Neuronal stem cell (in vitro differentiated cells): Measurements from ENCODE around the gene TEKT3.
A peak's percentile ranks its signal among the peaks of the same experiment; 100 is the strongest.

Experiments
- DNase-seq: peaks from one replicate; pipeline ENCODE4 v3.0.0-alpha.2; 2013; ENCODE audit warnings: low spot score
- H2AFZ ChIP-seq: one replicate; pipeline ENCODE4 v1.6.1; 2013; ENCODE audit warnings: mild to moderate bottlenecking, low read length, inconsistent platforms
- H2AK5ac ChIP-seq: 2 replicates; pipeline ENCODE4 v1.6.1; 2013; ENCODE audit warnings: low read depth, mild to moderate bottlenecking, inconsistent platforms, low read length, moderate library complexity, mixed read lengths
- H2BK120ac ChIP-seq: 2 replicates; pipeline ENCODE4 v1.6.1; 2013; ENCODE audit warnings: low read depth, mild to moderate bottlenecking, inconsistent platforms, low read length, moderate library complexity, mixed read lengths
- H2BK12ac ChIP-seq: one replicate; pipeline ENCODE4 v1.6.1; 2013; ENCODE audit warnings: low read length, inconsistent platforms
- H2BK15ac ChIP-seq: 2 replicates; pipeline ENCODE4 v1.6.1; 2013; ENCODE audit warnings: mild to moderate bottlenecking, low read length, inconsistent platforms, mixed read lengths
- H2BK5ac ChIP-seq: one replicate; pipeline ENCODE4 v1.6.1; 2013; ENCODE audit warnings: inconsistent platforms, mild to moderate bottlenecking, low read length, moderate library complexity
- H3K14ac ChIP-seq: one replicate; pipeline ENCODE4 v1.6.1; 2013; ENCODE audit warnings: low read length, inconsistent platforms
- H3K18ac ChIP-seq: 2 replicates; pipeline ENCODE4 v1.6.1; 2013; ENCODE audit warnings: low read length, inconsistent platforms
- H3K23ac ChIP-seq: 2 replicates; pipeline ENCODE4 v1.6.1; 2013; ENCODE audit warnings: low read depth, mild to moderate bottlenecking, mixed read lengths, low read length, inconsistent platforms; ENCODE audit not compliant: poor library complexity
- H3K27ac ChIP-seq: replicated peaks from 3 replicates; pipeline ENCODE4 v1.5.1; 2013; ENCODE audit warnings: low read length, inconsistent platforms
- H3K27me3 ChIP-seq, 3 experiments: 2 replicates each; pipeline ENCODE4 v1.6.1; 2013; ENCODE audit warnings: low read length in 3 of 3, mild to moderate bottlenecking in 2 of 3, inconsistent platforms in 1 of 3, low read depth in 1 of 3, mixed read lengths in 1 of 3, moderate library complexity in 1 of 3; ENCODE audit not compliant: control insufficient read depth in 3 of 3, insufficient read depth in 3 of 3
- H3K36me3 ChIP-seq, 2 donors: replicated peaks in 1 of 2; 2 replicates each; pipeline ENCODE4 v1.6.1; 2013; ENCODE audit warnings: low read length in 2 of 2; ENCODE audit not compliant: control insufficient read depth in 2 of 2, insufficient read depth in 2 of 2
- H3K4ac ChIP-seq: 2 replicates; pipeline ENCODE4 v1.6.1; 2013; ENCODE audit warnings: inconsistent platforms, mild to moderate bottlenecking, low read length, moderate library complexity
- H3K4me1 ChIP-seq, 2 donors: 1 replicate in 1 of 2; 2 replicates in 1 of 2; pipeline ENCODE4 v1.6.1; 2013; ENCODE audit warnings: low read length in 2 of 2, low read depth in 1 of 2; ENCODE audit not compliant: control insufficient read depth in 2 of 2, insufficient read depth in 1 of 2
- H3K4me2 ChIP-seq: one replicate; pipeline ENCODE4 v1.6.1; 2013; ENCODE audit warnings: mild to moderate bottlenecking, low read length, inconsistent platforms; ENCODE audit not compliant: insufficient read depth, poor library complexity, severe bottlenecking
- H3K4me3 ChIP-seq, 2 donors: 2 replicates each; pipeline ENCODE4 v1.5.1; 2013; ENCODE audit warnings: low read length in 2 of 2, mild to moderate bottlenecking in 2 of 2, inconsistent platforms in 1 of 2, moderate library complexity in 1 of 2
- H3K79me1 ChIP-seq: one replicate; pipeline ENCODE4 v1.6.1; 2013; ENCODE audit warnings: low read depth, mild to moderate bottlenecking, inconsistent platforms, low read length, moderate library complexity
- H3K9ac ChIP-seq: one replicate; pipeline ENCODE4 v1.6.1; 2013; ENCODE audit warnings: mild to moderate bottlenecking, low read depth, low read length, inconsistent platforms; ENCODE audit not compliant: poor library complexity
- H3K9me3 ChIP-seq, 2 donors: replicated peaks in 1 of 2; 2 replicates each; pipeline versions ENCODE3 to v1.6.1; 2013; ENCODE audit warnings: low read length in 2 of 2, mild to moderate bottlenecking in 2 of 2, inconsistent platforms in 1 of 2, low read depth in 1 of 2, mixed read lengths in 1 of 2, moderate library complexity in 1 of 2; ENCODE audit not compliant: control insufficient read depth in 2 of 2, insufficient read depth in 1 of 2
- H4K8ac ChIP-seq: one replicate; pipeline ENCODE4 v1.6.1; 2013; ENCODE audit warnings: low read depth, mild to moderate bottlenecking, inconsistent platforms, low read length, moderate library complexity
- H4K91ac ChIP-seq: one replicate; pipeline ENCODE4 v1.6.1; 2013; ENCODE audit warnings: low read length, low read depth, mild to moderate bottlenecking, inconsistent platforms; ENCODE audit not compliant: poor library complexity
- WGBS, 2 donors: extraction: QIAGEN DNeasy Blood & Tissue Kit; methylation state at CpG; one replicate each; pipeline ENCODE4 v1.1.7; 2013; ENCODE audit warnings: missing lambda C conversion rate in 2 of 2, mixed read lengths in 1 of 2; ENCODE audit not compliant: insufficient read length in 2 of 2, insufficient replicate concordance in 1 of 2; ENCODE audit errors: extremely low coverage in 2 of 2; 5-methylcytosine and 5-hydroxymethylcytosine counted together

Gene TEKT3

GRCh38 chr17:15384142-15384787, 42.9 kb upstream of the TEKT3 start:
- H3K14ac ChIP-seq = no peak overlapping the region
- peak overlapping the region; percentile 34 for H2AFZ ChIP-seq
- DNase-seq = no peak
- H3K9me3 ChIP-seq = peaks cover 0 to 6% of the 10 kb centered on the region in 2 donors
- no peak overlapping the region for H2BK15ac ChIP-seq
- H2AK5ac ChIP-seq = no peak overlapping the region
- no peak overlapping the region for H3K9ac ChIP-seq
- no peak overlapping the region for H4K91ac ChIP-seq
- H3K4me2 ChIP-seq = no peak overlapping the region
- no peak overlapping the region for H3K4me3 ChIP-seq
- H4K8ac ChIP-seq = no peak overlapping the region
- no CpG with 5 or more reads among the region's 9 CpGs for WGBS, 2 donors
- H3K4me1 ChIP-seq = no peaks in the 10 kb centered on the region
- H3K18ac ChIP-seq = no peak overlapping the region
- H3K4ac ChIP-seq = no peak overlapping the region
- no peak overlapping the region for H2BK5ac ChIP-seq
- peaks cover 0 to 6% (median 0%) of the 10 kb centered on the region in 3 experiments for H3K27me3 ChIP-seq
- no peak overlapping the region for H2BK120ac ChIP-seq
- H3K23ac ChIP-seq = no peak overlapping the region
- no peak overlapping the region for H2BK12ac ChIP-seq
- no peak overlapping the region for H3K27ac ChIP-seq
- no peaks in the 10 kb centered on the region for H3K36me3 ChIP-seq
- no peaks in the 10 kb centered on the region for H3K79me1 ChIP-seq

- no peak overlapping the region for H4K8ac ChIP-seq
- H2AFZ ChIP-seq = no peak overlapping the region
- H3K4me1 ChIP-seq = no peaks in the 10 kb centered on the region
- H3K4ac ChIP-seq = no peak overlapping the region
- no peak overlapping the region for H3K23ac ChIP-seq
- peaks cover 0 to 4% of the 10 kb centered on the region in 2 donors for H3K9me3 ChIP-seq
- H3K9ac ChIP-seq = no peak overlapping the region
- H3K18ac ChIP-seq = no peak overlapping the region
- no peak overlapping the region for H3K4me3 ChIP-seq
- H2BK120ac ChIP-seq = no peak overlapping the region
- H3K36me3 ChIP-seq = no peaks in the 10 kb centered on the region
- no peaks in the 10 kb centered on the region for H3K79me1 ChIP-seq
- no peak overlapping the region for H4K91ac ChIP-seq
- no peak overlapping the region for H2AK5ac ChIP-seq
- no peak overlapping the region for H3K27ac ChIP-seq
- H2BK5ac ChIP-seq = no peak overlapping the region
- WGBS, 2 donors = no CpG with 5 or more reads among the region's 1 CpG
- H3K27me3 ChIP-seq = no peaks in the 10 kb centered on the region
- no peak overlapping the region for H2BK12ac ChIP-seq
- no peak overlapping the region for H3K4me2 ChIP-seq
- no peak overlapping the region for H2BK15ac ChIP-seq
- H3K14ac ChIP-seq = no peak overlapping the region
- DNase-seq = no peak
Measured at GRCh38 chr17:15382914-15383313, 41.5 kb upstream of the TEKT3 start.

- Histone ChIP-seq H3K27me3 (no peaks in the 10 kb centered on the region), H3K23ac (no peak overlapping the region), H3K4me1 (peaks cover 6% of the 10 kb centered on the region in 2 donors), H3K4me2 (no peak overlapping the region), H3K4ac (no peak overlapping the region), H3K79me1 (no peaks in the 10 kb centered on the region), H3K14ac (no peak overlapping the region), H3K9me3 (no peaks in the 10 kb centered on the region), H3K27ac (no peak overlapping the region), H3K36me3 (no peaks in the 10 kb centered on the region), H2BK12ac (no peak overlapping the region), H4K91ac (no peak overlapping the region), H2BK15ac (no peak overlapping the region), H2AFZ (no peak overlapping the region), H3K4me3 (no peak overlapping the region), H3K9ac (no peak overlapping the region), H4K8ac (no peak overlapping the region), H2BK5ac (no peak overlapping the region), H3K18ac (no peak overlapping the region), H2AK5ac (no peak overlapping the region), H2BK120ac (no peak overlapping the region)
- no peak for DNase-seq
- no CpG with 5 or more reads among the region's 2 CpGs for WGBS, 2 donors
Measured at GRCh38 chr17:15381707-15382106, 40.3 kb upstream of the TEKT3 start.

- Histone ChIP-seq H2BK12ac (no peak overlapping the region), H2BK5ac (no peak overlapping the region), H3K4me2 (no peak overlapping the region), H3K4me3 (no peak overlapping the region), H3K27me3 (no peaks in the 10 kb centered on the region), H2BK15ac (no peak overlapping the region), H2AFZ (no peak overlapping the region), H3K4me1 (peaks cover 6% of the 10 kb centered on the region in 2 donors), H2BK120ac (no peak overlapping the region), H3K27ac (no peak overlapping the region), H3K23ac (no peak overlapping the region), H3K9me3 (no peaks in the 10 kb centered on the region), H3K4ac (no peak overlapping the region), H3K36me3 (no peaks in the 10 kb centered on the region), H3K14ac (no peak overlapping the region), H2AK5ac (no peak overlapping the region), H3K18ac (no peak overlapping the region), H4K8ac (no peak overlapping the region), H4K91ac (no peak overlapping the region), H3K79me1 (no peaks in the 10 kb centered on the region), H3K9ac (no peak overlapping the region)
- WGBS, 2 donors = no CpG with 5 or more reads among the region's 4 CpGs
- no peak for DNase-seq
Measured at GRCh38 chr17:15380446-15380845, 39.0 kb upstream of the TEKT3 start.
